Measurements from ENCODE around the gene KBTBD2.

GRCh38 chr7:32894171-32894570, 2.6 kb upstream of the KBTBD2 start:
- no peak for TF ChIP-seq CTCF (IDR thresholded peaks at IDR 0.05; ENCODE audit: low read depth, low read length)
- no peak for TF ChIP-seq EZH2phosphoT487 (IDR thresholded peaks at IDR 0.05; ENCODE audit: low read depth)

Data from OCI-LY3 (cell line).